Gastrocnemius medialis (tissue), 4 donors: ENCODE results near the gene RPUSD3.

Experiments
- POLR2A ChIP-seq, 2 donors: fragments of 450-650 bp; IDR thresholded peaks; one replicate each; pipeline ENCODE4 v1.6.1; 2017; ENCODE audit warnings: antibody characterized with exemption in 2 of 2, mild to moderate bottlenecking in 2 of 2, moderate library complexity in 2 of 2
- TF ChIP-seq, protein P1 (sequence below), 5 experiments: fragments of 450-650 bp in 3 of 5; fragments of 200-600 bp in 2 of 5; sonication (generic) in 2 of 5; IDR thresholded peaks in 4 of 5; conservative IDR thresholded peaks in 1 of 5; 1 replicate in 4 of 5; 2 replicates in 1 of 5; pipeline ENCODE4 v1.5.1; 2016 to 2019; ENCODE audit warnings: antibody characterized with exemption in 5 of 5, mild to moderate bottlenecking in 3 of 5, moderate library complexity in 3 of 5

GRCh38 chr3:9867106-9867505, 23.3 kb upstream of the RPUSD3 start:
- TF ChIP-seq, protein P1, sequence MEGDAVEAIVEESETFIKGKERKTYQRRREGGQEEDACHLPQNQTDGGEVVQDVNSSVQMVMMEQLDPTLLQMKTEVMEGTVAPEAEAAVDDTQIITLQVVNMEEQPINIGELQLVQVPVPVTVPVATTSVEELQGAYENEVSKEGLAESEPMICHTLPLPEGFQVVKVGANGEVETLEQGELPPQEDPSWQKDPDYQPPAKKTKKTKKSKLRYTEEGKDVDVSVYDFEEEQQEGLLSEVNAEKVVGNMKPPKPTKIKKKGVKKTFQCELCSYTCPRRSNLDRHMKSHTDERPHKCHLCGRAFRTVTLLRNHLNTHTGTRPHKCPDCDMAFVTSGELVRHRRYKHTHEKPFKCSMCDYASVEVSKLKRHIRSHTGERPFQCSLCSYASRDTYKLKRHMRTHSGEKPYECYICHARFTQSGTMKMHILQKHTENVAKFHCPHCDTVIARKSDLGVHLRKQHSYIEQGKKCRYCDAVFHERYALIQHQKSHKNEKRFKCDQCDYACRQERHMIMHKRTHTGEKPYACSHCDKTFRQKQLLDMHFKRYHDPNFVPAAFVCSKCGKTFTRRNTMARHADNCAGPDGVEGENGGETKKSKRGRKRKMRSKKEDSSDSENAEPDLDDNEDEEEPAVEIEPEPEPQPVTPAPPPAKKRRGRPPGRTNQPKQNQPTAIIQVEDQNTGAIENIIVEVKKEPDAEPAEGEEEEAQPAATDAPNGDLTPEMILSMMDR (IDR thresholded peaks at IDR 0.05 in 4 of 5, conservative IDR thresholded peaks at IDR 0.05 in 1 of 5) = no peak
- TF ChIP-seq POLR2A (IDR thresholded peaks at IDR 0.05) = no peak
